ENCODE data around the gene FGFR2.
"Not testable (repeated sequence)": the region's sequence is repeated elsewhere in the genome, so short reads cannot be mapped to it uniquely, and the experiment has no call there.

FGFR2 gene

GRCh38 chr10:121544301-121544869, 53.9 kb downstream of the FGFR2 start:
- DNase-seq = no peak

- no peak for DNase-seq
These were observed 54.7 kb downstream of the FGFR2 start for GRCh38 chr10:121543545-121543944.

GRCh38 chr10:121541450-121542120, 56.7 kb downstream of the FGFR2 start:
- no peak for DNase-seq

- DNase-seq = no peak
These were observed 57.4 kb downstream of the FGFR2 start for GRCh38 chr10:121540732-121541395.

GRCh38 chr10:121539786-121540185, 58.5 kb downstream of the FGFR2 start:
- DNase-seq = no peak

GRCh38 chr10:121536310-121536913, 61.8 kb downstream of the FGFR2 start:
- no peak for DNase-seq

- no peak for DNase-seq
These were observed 62.9 kb downstream of the FGFR2 start for GRCh38 chr10:121535381-121535780.

GRCh38 chr10:121532292-121532864, 65.9 kb downstream of the FGFR2 start:
- no peak for DNase-seq

- DNase-seq = no peak
These were observed 66.4 kb downstream of the FGFR2 start for GRCh38 chr10:121531830-121532178.

- no peak for DNase-seq
These were observed 67.0 kb downstream of the FGFR2 start for GRCh38 chr10:121531076-121531829.

GRCh38 chr10:121530481-121531075, 67.7 kb downstream of the FGFR2 start:
- DNase-seq = no peak

- DNase-seq = no peak
These were observed 70.6 kb downstream of the FGFR2 start for GRCh38 chr10:121527690-121528089.

GRCh38 chr10:121526801-121527221, 71.4 kb downstream of the FGFR2 start:
- DNase-seq = no peak

- no peak for DNase-seq
These were observed 72.0 kb downstream of the FGFR2 start for GRCh38 chr10:121526135-121526790.

- no peak for DNase-seq
These were observed 72.8 kb downstream of the FGFR2 start for GRCh38 chr10:121525251-121526134.

GRCh38 chr10:121524157-121524817, 74.0 kb downstream of the FGFR2 start:
- DNase-seq = no peak

GRCh38 chr10:121522831-121523230, 75.4 kb downstream of the FGFR2 start:
- no peak for DNase-seq

GRCh38 chr10:121521794-121522556, 76.3 kb downstream of the FGFR2 start:
- DNase-seq = no peak

- DNase-seq = not testable (repeated sequence)
These were observed 77.7 kb downstream of the FGFR2 start for GRCh38 chr10:121520526-121520925.
